ENCODE measurements around the gene CCDC149.

DNA sequence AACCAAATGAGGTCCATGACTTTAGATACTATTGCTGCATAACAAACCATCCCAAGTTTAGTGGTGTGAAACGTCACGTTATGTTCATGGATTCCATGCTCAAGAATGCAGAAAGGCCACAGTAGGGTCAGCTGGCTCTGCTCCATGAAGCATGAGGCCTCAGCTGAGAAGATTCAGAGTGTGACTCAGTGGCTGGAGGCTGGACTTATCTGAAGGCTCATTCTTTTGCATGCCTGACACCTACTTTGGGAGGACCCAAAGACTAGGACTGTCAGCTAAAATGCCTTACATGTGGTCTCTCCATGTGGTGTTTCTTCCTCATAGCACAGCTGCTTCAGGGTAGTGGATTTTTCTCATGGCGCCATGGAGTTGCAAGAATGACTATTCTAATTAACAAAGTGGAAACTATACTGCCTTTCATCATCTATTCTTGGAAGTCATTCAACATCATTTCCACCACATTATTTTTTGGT lies 11.5 kb upstream of the CCDC149 start:
- TF ChIP-seq POLR2AphosphoS5 (IDR thresholded peaks at IDR 0.05; ENCODE audit: borderline replicate concordance, low read depth, low read length) (no peak), EZH2 (IDR thresholded peaks at IDR 0.05) (no peak)

Data from SK-N-MC (cell line).